ENCODE measurements around the gene KCP.

DNA sequence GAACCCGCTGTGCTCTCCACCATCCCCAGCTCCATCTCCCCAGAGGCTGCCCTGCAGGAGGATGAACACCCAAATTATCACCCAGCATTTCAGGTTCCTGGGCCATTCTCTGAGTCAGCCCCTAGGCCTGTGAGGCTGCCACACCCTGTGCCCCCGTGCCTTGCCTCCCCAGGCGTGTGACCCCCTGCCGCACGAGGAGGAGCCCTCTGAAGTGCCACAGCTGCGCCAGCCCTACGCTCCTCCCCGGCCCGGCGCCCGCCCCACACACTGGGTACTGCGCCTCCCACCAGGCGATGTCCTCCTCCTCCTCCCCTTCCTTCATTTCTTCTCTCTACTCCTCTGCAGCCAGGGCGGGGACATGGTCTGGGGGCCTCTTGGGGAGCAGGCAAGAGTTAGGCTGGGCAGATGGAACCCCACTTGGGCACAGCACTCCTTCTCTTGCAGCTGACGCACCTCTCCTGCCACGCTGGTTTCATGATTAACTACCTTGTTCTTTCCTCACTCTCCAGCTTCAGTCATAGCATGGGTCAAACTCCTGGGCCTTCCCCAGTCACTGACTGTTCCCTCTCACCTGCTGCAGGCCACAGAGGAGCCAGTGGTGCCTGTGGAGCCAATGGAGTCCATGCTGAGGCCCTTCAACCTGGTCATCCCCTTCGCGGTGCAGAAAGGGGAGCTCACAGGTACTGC, 60.6 kb downstream of the KCP start:
- TF ChIP-seq EZH2phosphoT487 (IDR thresholded peaks at IDR 0.05; ENCODE audit: borderline replicate concordance, low read depth, low read length), result no peak
- no peak for TF ChIP-seq CTCF (conservative IDR thresholded peaks at IDR 0.05; ENCODE audit: low read length)
